A549 treated with RU486 at 1 μM for 4 hours (cell line): ENCODE results near the gene CCDC33. TPM values are rescaled to one million over a fixed set of nuclear protein-coding genes. Genes with fewer than 3 reads are reported as not detected.

Experiments used
- total RNA-seq: library from RNA; stranded (reverse); fragments of 200-300 nt; extraction: Qiagen RNA extraction; gene quantifications from 5 replicates; pipeline ENCODE4 v1.2.3, GENCODE V29; 2022; ENCODE audit warnings: low read depth

The CCDC33 gene
- total RNA-seq = 5.2 to 7.0 TPM (median 6.0 TPM) in 5 replicates

DNA sequence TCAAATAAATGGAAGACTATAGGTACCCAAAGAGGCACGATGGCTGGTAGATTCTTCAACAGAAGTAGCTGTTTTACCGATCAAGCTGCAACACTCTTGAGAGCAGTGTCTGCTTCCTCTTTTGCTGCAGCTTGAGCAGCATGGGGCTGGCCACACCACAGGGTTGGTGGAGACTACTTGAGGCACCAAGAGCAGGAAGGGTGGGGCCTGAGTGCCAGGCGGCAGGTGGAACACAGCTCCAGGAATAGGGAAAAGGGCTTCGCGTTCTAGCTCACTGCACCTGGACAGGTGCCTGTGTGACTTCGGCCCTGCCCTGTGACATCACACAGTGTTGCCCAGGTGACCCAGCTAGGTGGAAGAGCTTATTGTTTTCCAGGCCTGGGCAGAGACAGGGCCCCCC is at the start of gene CCDC33:
TSS of gene CCDC33 (plus strand) at position 365 of the 400 bp plus-strand sequence. CDS start 394 bp downstream, outside the sequence.

DNA sequence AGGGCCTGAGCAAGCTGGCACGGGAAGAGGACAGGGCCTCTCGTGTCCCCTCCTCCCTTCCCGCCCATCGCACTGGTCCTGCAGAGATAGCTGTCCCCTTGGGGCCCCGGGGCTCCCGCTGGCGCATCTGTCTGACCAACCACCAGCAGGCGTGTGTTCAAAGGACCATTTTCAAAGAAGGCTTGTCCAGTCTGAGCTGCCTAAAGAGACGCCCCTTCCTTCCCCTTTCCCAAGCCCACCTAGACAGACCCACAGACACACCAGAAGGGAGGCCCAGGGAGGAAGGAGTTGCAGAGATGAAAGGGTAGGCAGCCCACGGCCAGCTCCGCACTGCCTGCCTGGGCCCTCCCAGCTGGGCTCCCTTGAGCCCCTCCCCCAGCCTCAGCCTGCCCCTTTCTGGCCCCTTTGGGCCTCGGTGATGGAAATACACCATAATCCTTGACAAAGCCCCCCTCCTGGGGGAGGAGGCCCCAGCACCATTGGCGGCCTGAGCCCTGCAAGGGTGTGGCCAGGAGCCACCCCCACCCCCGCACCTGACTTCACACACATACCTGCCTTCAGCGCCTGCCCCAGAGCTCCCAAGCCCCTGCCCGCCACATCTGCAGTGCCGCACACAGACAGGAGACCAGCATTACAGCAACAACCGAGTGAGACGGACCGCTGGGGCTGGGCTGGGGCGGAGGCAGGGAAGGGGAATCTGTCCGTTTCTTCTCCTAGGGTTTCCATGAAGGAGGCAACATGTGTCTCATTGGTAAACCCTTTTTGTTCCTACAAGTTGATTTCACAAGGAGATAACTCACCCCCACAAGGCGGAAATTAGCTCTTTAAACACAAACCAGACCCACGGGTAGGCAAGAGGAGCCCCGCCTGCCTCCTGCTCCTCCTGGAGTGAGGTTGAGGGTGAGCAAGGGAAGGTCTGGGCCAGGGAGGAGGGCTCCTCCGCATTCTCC is 33.4 kb upstream of the CCDC33 start, which contains the start of gene STRA6:
TSS of gene STRA6 (minus strand) at position 336 of the 950 bp plus-strand sequence. CDS start 520 bp downstream, outside the sequence.

DNA sequence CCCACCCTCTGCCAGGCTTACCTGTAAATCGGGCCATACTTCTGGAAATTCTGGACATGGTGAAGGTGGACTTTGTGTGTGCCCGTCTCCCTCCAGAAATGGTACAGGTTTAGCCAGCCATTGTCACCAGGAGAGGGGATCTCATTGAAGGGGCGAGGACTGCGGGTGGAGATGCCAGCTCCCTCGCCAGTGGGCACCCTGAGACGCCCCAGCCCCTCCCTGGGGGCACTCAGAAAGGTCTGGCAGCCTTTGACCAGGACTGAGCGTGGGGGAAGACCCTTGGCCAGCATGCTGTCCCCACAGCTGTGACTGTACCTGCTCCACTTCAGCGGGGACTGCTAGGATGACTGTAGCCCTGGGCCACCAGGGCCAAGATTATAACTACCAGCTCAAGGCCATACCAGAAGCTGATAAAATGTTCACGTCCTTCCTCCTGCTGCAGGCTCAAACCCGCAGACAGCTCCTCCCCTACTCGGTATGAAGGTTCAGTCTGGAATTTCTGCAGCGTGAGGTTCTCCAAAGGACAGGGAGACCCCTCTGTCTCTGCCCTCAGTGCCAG is 131.2 kb downstream of the CCDC33 start, which contains the start of gene CYP11A1:
TSS of gene CYP11A1 (minus strand) at position 351 of the 559 bp plus-strand sequence. CDS start at position 290, 61 bp downstream.

Other genes starting within 250 kb of the CCDC33 start
- gene STOML1, start 244.0 kb upstream of the CCDC33 start, total RNA-seq = 8.4 to 12.3 TPM (median 10.5 TPM) in 5 replicates
- 10.5 to 17.3 TPM (median 14.8 TPM) in 5 replicates for gene PML, start 241.6 kb upstream of the CCDC33 start, total RNA-seq
- gene GOLGA6A, start 153.8 kb upstream of the CCDC33 start, total RNA-seq = 0.07 to 0.13 TPM (median 0.08 TPM) in 4 of 5 replicates, not detected in the other
- gene ISLR2, start 105.7 kb upstream of the CCDC33 start, total RNA-seq = 0.15 to 0.29 TPM (median 0.20 TPM) in 4 of 5 replicates, not detected in the other
- 0.14 to 0.59 TPM (median 0.25 TPM) in 5 replicates for gene ISLR, start 62.6 kb upstream of the CCDC33 start, total RNA-seq
- gene STRA6, start 33.5 kb upstream of the CCDC33 start, total RNA-seq = 41.7 to 72.7 TPM (median 62.4 TPM) in 5 replicates
- gene CYP11A1, start 131.3 kb downstream of the CCDC33 start, total RNA-seq = not detected in 5 replicates
- gene SEMA7A, start 197.6 kb downstream of the CCDC33 start, total RNA-seq = 2.9 to 4.7 TPM (median 4.0 TPM) in 5 replicates
- gene UBL7, start 224.8 kb downstream of the CCDC33 start, total RNA-seq = 36.1 to 41.8 TPM (median 41.0 TPM) in 5 replicates